Esophagus muscularis mucosa (tissue), 4 donors: ENCODE measurements around the gene HAUS8. TPM values are rescaled to one million over a fixed set of nuclear protein-coding genes. Genes with fewer than 3 reads are reported as not detected.
A peak's percentile ranks its signal among the peaks of the same experiment; 100 is the strongest.
"Not testable (repeated sequence)": the region's sequence is repeated elsewhere in the genome, so short reads cannot be mapped to it uniquely, and the experiment has no call there.

Experiments used
- DNase-seq: peaks from one replicate; pipeline ENCODE4 v3.0.0-alpha.2; 2017; ENCODE audit errors: extremely low spot score
- H3K27ac ChIP-seq, 4 donors: fragments of 200-600 bp; sonication (generic); replicated peaks in 1 of 4; 1 replicate in 3 of 4; 2 replicates in 1 of 4; pipeline ENCODE4 v1.5.1; 2016 to 2019; ENCODE audit warnings: mild to moderate bottlenecking in 1 of 4
- H3K27me3 ChIP-seq, 4 donors: fragments of 200-600 bp; sonication (generic); one replicate each; pipeline versions ENCODE4 v1.5.1 to v1.6.0; 2016 to 2019
- H3K36me3 ChIP-seq, 4 donors: fragments of 200-600 bp; sonication (generic); one replicate each; pipeline ENCODE4 v1.5.1; 2016 to 2019
- H3K4me1 ChIP-seq, 4 donors: fragments of 200-600 bp; sonication (generic); one replicate each; pipeline ENCODE4 v1.5.1; 2016 to 2019
- H3K4me3 ChIP-seq, 4 donors: fragments of 200-600 bp; sonication (generic); 1 replicate in 2 of 4; 2 replicates in 2 of 4; pipeline ENCODE4 v1.5.1; 2016 to 2019; ENCODE audit warnings: mild to moderate bottlenecking in 4 of 4, moderate library complexity in 1 of 4
- H3K9me3 ChIP-seq, 4 donors: fragments of 200-600 bp; sonication (generic); 1 replicate in 3 of 4; 2 replicates in 1 of 4; pipeline ENCODE4 v1.5.1; 2016 to 2019
- CTCF ChIP-seq, 3 experiments: fragments of 200-600 bp in 2 of 3; fragments of 450-650 bp in 1 of 3; sonication (generic) in 2 of 3; IDR thresholded peaks; one replicate each; pipeline ENCODE4 v1.5.1; 2017 to 2019; ENCODE audit warnings: antibody characterized with exemption in 3 of 3, mild to moderate bottlenecking in 2 of 3, moderate library complexity in 1 of 3
- EP300 ChIP-seq: sonication (generic); formaldehyde crosslinking; IDR thresholded peaks from one replicate; pipeline ENCODE4 v1.6.1; 2017; ENCODE audit warnings: antibody characterized with exemption
- POLR2A ChIP-seq: fragments of 450-650 bp; IDR thresholded peaks from one replicate; pipeline ENCODE4 v1.6.1; 2017; ENCODE audit warnings: antibody characterized with exemption, moderate library complexity, mild to moderate bottlenecking, low read depth
- POLR2AphosphoS5 ChIP-seq, 2 donors: sonication (generic); formaldehyde crosslinking; IDR thresholded peaks; one replicate each; pipeline ENCODE4 v1.6.1; 2017; ENCODE audit warnings: antibody characterized with exemption in 2 of 2
- WGBS: methylation state at CpG from one replicate; pipeline ENCODE4 v1.1.5; 2018; 5-methylcytosine and 5-hydroxymethylcytosine counted together
- intact Hi-C: fragments of 100-400 bp; cut with DNase I; formaldehyde crosslinking; loops from one replicate; pipeline ENCODE4 v1.15.1; 2023
- total RNA-seq, 4 donors: library from RNA; depleted of rRNA; stranded (reverse); fragments of >200 nt; gene quantifications; one replicate each; pipeline versions ENCODE4 v1.1.0 to v1.2.1, GENCODE V29; 2016

HAUS8 gene
- total RNA-seq, 4 donors from 2014 or later, result 3.3 to 6.6 (median 4.6) TPM

DNA sequence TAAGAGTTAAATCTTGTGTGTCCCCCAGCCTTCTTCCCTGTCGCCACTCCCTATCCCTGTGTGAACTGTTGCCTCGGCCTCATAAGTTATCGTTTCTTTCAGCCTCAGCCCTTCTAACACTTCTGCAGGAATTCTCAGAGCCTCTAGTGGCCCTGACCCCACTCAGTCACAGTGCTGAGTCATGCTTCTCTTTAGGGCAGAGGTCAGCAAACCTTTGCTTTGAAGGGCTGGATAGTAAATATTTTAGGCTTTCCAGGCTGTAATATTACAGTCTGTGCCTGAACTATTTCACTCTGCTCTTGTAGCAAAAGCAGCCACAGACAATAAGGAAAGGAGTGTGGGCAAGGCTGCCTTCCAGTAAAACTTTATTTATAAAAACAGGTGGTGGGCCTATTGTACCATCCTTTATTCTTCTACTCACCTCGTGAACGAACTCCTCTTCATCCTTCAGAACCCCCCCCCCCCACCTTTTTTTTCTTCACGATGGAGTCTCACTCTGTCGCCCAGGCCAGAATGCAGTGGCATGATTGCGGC, 22.4 kb upstream of the HAUS8 start:
- no peak overlapping the region for H3K4me3 ChIP-seq
- peaks cover 22 to 47% (median 31%) of the 10 kb centered on the region in 4 donors for H3K4me1 ChIP-seq
- no peak for DNase-seq
- H3K36me3 ChIP-seq, result peaks cover 13 to 15% (median 14%) of the 10 kb centered on the region in 4 donors
- TF ChIP-seq EP300 (no peak), CTCF (IDR thresholded peaks at IDR 0.05) (no peak), POLR2A (no peak), POLR2AphosphoS5 (IDR thresholded peaks at IDR 0.05) (no peak)
- H3K27ac ChIP-seq, result peak overlapping the region; percentile 16 to 47 (median 43)
- H3K9me3 ChIP-seq, result no peaks in the 10 kb centered on the region
- 75% methylated on average over 8 of the region's 8 CpGs for WGBS
- no peaks in the 10 kb centered on the region for H3K27me3 ChIP-seq
- intact Hi-C loops, result no loop called here

- Histone ChIP-seq H3K4me3 (no peak overlapping the region), H3K4me1 (peaks cover 34 to 68% (median 49%) of the 10 kb centered on the region in 4 donors), H3K27ac (peak overlapping the region; percentile 58 to 70 (median 66)), H3K9me3 (no peaks in the 10 kb centered on the region), H3K36me3 (no peaks in the 10 kb centered on the region), H3K27me3 (no peaks in the 10 kb centered on the region)
- no peak for DNase-seq
- no peak for TF ChIP-seq EP300
- peak; percentile 36 to 45 for TF ChIP-seq POLR2AphosphoS5 (IDR thresholded peaks at IDR 0.05)
- intact Hi-C loops, result no loop called here
- WGBS, result 77% methylated on average over 23 of the region's 23 CpGs
Observed at GRCh38 chr19:17095141-17095919, 20.1 kb upstream of the HAUS8 start.

DNA sequence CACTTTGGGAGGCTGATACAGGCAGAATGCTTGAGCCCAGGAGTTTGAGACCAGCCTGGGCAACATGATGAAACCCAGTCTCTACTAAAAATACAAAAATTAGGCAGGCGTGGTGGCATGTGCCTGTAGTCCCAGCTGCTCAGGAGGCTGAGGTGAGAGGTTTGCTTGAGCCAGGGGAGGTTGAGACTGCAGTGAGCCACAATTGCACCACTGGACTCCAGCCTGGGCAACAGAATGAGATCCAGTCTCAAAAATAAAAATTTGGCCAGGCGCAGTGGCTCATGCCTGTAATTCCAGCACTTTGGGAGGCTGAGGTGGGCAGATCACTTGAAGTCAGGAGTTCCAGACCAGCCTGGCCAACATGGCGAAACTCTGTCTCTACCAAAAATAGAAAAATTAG, 19.4 kb upstream of the HAUS8 start:
- H3K9me3 ChIP-seq, H3K36me3 ChIP-seq, intact Hi-C loops, H3K4me3 ChIP-seq, H3K27me3 ChIP-seq, DNase-seq: not testable (repeated sequence)
- H3K4me1 ChIP-seq, result peaks cover 34 to 75% (median 55%) of the 10 kb centered on the region in 4 donors
- H3K27ac ChIP-seq, result peak overlapping the region; percentile 58 to 70 (median 66)
- 84% methylated on average over 3 of the region's 3 CpGs for WGBS

- intact Hi-C loops, result no loop called here
- no peak for DNase-seq
- H3K27me3 ChIP-seq, result no peaks in the 10 kb centered on the region
- no peaks in the 10 kb centered on the region for H3K36me3 ChIP-seq
- H3K4me3 ChIP-seq, result no peak overlapping the region
- no peak overlapping the region for H3K27ac ChIP-seq
- H3K4me1 ChIP-seq, result peaks cover 27 to 84% (median 64%) of the 10 kb centered on the region in 4 donors
- H3K9me3 ChIP-seq, result no peaks in the 10 kb centered on the region
- TF ChIP-seq POLR2AphosphoS5 (IDR thresholded peaks at IDR 0.05) (no peak), EP300 (no peak), CTCF (IDR thresholded peaks at IDR 0.05) (no peak), POLR2A (no peak)
- 93% methylated on average over 2 of the region's 2 CpGs for WGBS
Observed at GRCh38 chr19:17092696-17093095, 17.4 kb upstream of the HAUS8 start.

DNA sequence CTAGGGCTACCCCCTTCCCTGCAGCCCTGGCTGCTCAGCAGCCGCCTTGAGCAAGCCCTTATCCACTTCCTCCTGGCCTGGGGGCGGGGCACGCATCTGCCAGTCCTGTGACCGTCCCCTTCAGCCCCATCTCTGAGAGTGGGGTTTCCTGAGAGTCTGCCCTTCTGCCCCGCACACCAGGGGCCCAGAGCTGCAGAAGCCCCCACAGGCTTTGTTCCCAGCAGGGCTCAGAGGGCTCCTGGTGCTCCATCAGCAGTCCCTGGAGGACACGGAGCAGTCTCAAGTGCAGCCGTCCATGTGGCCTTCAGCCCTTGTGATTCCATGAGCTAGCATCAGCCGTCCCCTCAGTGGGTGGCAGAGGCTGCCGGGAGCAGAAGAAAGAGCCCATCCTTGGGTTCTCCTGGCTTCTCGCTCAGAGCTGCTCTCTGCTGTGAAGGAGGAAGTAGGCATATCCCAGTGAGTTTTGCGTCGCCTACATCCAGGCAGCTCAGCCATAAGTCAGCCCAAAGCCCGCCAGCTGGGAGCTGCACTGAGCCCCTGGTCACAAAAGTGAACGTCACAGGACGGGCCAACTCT, 16.6 kb upstream of the HAUS8 start:
- 80% methylated on average over 1 of the region's 15 CpGs for WGBS
- peaks cover 18 to 78% (median 61%) of the 10 kb centered on the region in 4 donors for H3K4me1 ChIP-seq
- peaks cover 0 to 6% (median 2%) of the 10 kb centered on the region in 4 donors for H3K36me3 ChIP-seq
- no peaks in the 10 kb centered on the region for H3K9me3 ChIP-seq
- H3K27ac ChIP-seq, result peak overlapping the region; percentile 0 to 74 (median 21)
- intact Hi-C loops, result no loop called here
- no peak for TF ChIP-seq EP300
- no peak for TF ChIP-seq POLR2A
- TF ChIP-seq POLR2AphosphoS5 (IDR thresholded peaks at IDR 0.05), result no peak
- TF ChIP-seq CTCF (IDR thresholded peaks at IDR 0.05), result no peak
- H3K4me3 ChIP-seq, result no peak overlapping the region
- DNase-seq, result no peak
- H3K27me3 ChIP-seq, result no peaks in the 10 kb centered on the region
